PFSK-1 (cell line): ENCODE measurements around the gene CHTF8.
A peak's percentile ranks its signal among the peaks of the same experiment; 100 is the strongest.

Experiments used
- FOXP2 ChIP-seq: optimal IDR thresholded peaks from 2 replicates; pipeline ENCODE3; 2011; ENCODE audit warnings: borderline replicate concordance, control low read depth, inconsistent platforms; ENCODE audit not compliant: insufficient read depth; ENCODE audit errors: extremely low read length, extremely low read depth
- POLR2AphosphoS5 ChIP-seq: IDR thresholded peaks from 2 replicates; pipeline ENCODE4 v1.6.1; 2012; ENCODE audit warnings: low read depth, mild to moderate bottlenecking, control low read depth, low read length, moderate library complexity
- SIN3A ChIP-seq: IDR thresholded peaks from 2 replicates; pipeline ENCODE4 v1.6.1; 2012; ENCODE audit warnings: mild to moderate bottlenecking, low read length, moderate library complexity, borderline replicate concordance; ENCODE audit not compliant: insufficient read depth
- TAF1 ChIP-seq: IDR thresholded peaks from 2 replicates; pipeline ENCODE4 v1.6.1; 2012; ENCODE audit warnings: low read length, control low read depth, borderline replicate concordance; ENCODE audit not compliant: insufficient read depth
- TF ChIP-seq, protein P1 (sequence below), 2 experiments: IDR thresholded peaks; 2 replicates each; pipeline versions ENCODE4 v1.6.1 to v1.8.0; 2011 to 2012; ENCODE audit warnings: low read depth in 2 of 2, low read length in 2 of 2, control low read depth in 1 of 2, inconsistent platforms in 1 of 2, mild to moderate bottlenecking in 1 of 2, moderate library complexity in 1 of 2; ENCODE audit not compliant: insufficient read depth in 1 of 2

CHTF8 gene

DNA sequence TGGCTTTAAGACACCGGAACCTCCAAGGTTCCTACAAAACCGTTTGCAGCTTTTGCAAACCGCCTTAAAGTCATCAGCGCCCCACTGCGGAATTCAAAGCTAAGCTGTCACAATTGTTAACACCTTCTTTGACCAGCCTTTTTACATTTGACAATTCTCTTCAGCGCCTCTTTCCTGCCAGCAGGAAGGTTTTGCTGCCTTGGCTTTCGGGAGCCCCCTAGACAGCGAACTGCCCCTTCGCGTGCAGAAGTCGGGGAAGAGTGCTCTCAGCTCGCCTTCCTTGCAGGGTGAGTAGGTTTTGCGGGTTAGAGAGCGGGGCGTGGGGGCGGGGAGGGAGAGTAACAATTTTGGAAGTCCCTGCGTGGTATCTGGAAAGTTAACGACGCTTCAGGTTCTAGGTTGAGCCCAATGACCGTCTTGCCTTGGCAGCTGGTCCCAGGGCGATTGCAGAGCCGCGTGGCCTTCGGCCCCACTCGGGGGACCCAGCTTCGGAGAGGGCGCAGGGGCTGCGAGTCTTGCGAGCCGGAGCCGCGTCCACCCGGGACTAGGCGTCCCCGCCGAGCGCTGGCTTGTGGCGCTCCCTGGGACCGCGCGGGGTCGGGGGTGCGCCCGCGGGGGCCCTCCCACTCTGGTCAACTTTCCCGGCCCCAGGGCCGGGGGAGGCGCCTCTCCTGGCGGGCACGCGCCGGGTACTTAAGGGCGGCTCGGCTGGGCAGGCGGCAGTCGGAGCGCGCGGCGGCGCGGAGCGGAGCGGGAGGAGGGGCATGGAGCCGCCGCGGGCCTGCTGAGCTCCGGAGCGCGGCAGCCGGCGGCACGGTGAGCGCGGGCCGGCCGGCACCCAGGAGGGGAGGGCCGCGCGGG lies 26.7 kb downstream of the CHTF8 start, which contains the start of gene HAS3:
TSS of gene HAS3 (plus strand) at position 153 of the 861 bp plus-strand sequence. CDS start 3,743 bp downstream, outside the sequence.
- TF ChIP-seq, protein P1, sequence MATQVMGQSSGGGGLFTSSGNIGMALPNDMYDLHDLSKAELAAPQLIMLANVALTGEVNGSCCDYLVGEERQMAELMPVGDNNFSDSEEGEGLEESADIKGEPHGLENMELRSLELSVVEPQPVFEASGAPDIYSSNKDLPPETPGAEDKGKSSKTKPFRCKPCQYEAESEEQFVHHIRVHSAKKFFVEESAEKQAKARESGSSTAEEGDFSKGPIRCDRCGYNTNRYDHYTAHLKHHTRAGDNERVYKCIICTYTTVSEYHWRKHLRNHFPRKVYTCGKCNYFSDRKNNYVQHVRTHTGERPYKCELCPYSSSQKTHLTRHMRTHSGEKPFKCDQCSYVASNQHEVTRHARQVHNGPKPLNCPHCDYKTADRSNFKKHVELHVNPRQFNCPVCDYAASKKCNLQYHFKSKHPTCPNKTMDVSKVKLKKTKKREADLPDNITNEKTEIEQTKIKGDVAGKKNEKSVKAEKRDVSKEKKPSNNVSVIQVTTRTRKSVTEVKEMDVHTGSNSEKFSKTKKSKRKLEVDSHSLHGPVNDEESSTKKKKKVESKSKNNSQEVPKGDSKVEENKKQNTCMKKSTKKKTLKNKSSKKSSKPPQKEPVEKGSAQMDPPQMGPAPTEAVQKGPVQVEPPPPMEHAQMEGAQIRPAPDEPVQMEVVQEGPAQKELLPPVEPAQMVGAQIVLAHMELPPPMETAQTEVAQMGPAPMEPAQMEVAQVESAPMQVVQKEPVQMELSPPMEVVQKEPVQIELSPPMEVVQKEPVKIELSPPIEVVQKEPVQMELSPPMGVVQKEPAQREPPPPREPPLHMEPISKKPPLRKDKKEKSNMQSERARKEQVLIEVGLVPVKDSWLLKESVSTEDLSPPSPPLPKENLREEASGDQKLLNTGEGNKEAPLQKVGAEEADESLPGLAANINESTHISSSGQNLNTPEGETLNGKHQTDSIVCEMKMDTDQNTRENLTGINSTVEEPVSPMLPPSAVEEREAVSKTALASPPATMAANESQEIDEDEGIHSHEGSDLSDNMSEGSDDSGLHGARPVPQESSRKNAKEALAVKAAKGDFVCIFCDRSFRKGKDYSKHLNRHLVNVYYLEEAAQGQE (IDR thresholded peaks at IDR 0.05; ENCODE audit: insufficient read depth in 1 of 2, low read depth in 2 of 2, low read length in 2 of 2): no peak
- TF ChIP-seq FOXP2 (no peak), POLR2AphosphoS5 (peak; percentile 21; the same call in 1 of the 2 replicates), SIN3A (peak; percentile 66; the same call in 1 of the 2 replicates), TAF1 (no peak)

DNA sequence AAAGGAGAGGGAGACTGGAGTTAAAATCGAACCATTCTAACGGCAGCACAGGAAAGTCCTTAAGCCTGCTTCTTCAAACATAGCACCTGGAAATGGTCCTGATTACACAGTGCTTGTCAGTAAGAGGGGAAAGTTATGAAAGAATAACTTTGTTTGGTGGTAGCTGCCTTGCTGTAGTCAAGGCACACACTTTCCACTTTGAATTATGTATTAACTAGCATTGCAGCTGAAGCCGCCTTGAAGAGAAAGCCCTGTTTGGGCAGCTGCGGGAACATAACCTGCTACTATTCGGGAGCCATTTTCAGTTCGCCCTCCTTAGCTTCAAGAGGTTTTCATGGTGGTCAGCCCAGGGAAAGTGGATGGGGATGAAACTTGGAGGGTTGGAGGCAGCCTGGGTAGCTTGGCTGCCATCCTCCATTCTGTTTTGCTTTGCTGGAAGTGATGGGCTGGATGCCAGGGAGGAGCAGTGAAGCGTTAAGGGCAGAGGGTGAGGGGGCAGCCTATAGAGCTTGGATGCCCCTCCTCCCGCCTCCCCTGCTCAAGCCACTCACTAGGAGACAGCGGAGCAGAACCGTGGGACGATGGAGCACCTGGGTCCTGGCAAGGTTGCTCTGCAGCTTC lies 32.2 kb downstream of the CHTF8 start:
- TF ChIP-seq, protein P1 (IDR thresholded peaks at IDR 0.05; ENCODE audit: insufficient read depth in 1 of 2, low read depth in 2 of 2, low read length in 2 of 2): no peak
- TF ChIP-seq TAF1 (no peak), POLR2AphosphoS5 (no peak)

DNA sequence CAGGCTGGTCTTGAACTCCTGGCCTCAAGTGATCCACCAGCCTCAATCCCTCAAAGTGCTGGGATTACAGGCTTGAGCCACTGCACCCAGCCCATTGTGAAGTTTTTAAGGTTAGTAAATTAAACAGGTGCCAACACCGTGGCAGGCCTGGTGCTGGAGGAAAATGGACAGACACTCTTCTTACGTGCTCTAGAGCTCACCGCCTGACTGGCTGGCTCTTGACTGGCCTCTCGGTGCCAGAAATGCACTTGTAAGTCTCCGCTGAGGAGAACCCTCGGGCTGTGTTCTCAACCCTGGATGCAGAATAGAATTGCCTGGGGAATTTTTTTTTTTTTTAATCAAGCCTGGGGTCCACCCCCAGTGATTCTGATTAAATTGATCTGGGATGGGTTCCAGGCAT lies 37.2 kb downstream of the CHTF8 start:
- TF ChIP-seq SIN3A (no peak), POLR2AphosphoS5 (no peak), TAF1 (no peak), FOXP2 (no peak)
- TF ChIP-seq, protein P1 (IDR thresholded peaks at IDR 0.05; ENCODE audit: insufficient read depth in 1 of 2, low read depth in 2 of 2, low read length in 2 of 2): no peak

DNA sequence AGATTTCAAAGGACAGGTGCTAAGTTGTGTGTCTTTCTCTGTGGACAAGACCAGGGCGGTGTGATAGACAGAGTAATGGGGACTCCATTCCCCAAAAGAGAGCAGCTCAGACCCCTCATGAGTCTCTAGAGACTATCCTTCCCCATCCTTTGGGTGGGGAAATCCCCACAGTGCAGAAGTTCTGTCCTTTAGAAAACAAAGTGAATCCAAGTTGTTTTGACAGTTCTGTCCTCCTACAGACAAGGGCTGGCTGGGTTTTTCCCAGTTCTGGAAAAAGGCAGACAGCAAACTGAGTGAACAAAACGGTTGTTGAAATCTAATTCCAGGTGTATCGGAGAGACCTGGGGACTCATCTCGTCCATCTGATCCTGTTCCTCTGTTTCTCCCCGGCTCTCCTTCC lies 37.9 kb downstream of the CHTF8 start:
- no peak for TF ChIP-seq SIN3A
- TF ChIP-seq, protein P1 (IDR thresholded peaks at IDR 0.05; ENCODE audit: insufficient read depth in 1 of 2, low read depth in 2 of 2, low read length in 2 of 2): no peak
- TF ChIP-seq FOXP2: no peak
- no peak for TF ChIP-seq TAF1
- TF ChIP-seq POLR2AphosphoS5: no peak
